Measurements from ENCODE around the gene TNN.

Gene TNN

DNA sequence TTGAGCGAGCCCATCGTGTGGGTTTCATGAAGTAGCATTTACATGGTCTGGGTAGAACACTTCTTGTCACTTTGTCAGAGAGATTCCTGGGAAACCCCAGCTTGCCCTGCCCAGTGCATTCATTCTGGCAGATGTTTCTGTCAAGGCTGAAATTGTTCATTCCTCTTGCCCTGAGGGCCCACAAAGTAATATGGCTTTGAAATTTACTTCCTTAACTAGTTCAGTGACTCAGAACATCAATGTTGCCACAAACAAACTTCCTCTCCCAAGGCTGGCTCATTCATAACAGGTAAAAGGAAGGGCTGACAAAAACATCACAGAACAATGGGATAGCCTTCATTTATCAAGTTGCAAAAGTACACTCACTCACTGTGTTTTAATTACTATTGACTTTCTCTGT is 129.9 kb downstream of the TNN start:
- no peak overlapping the region for H2AFZ ChIP-seq (ENCODE audit: low read length)
- H3K4me2 ChIP-seq (ENCODE audit: low read depth, low read length, poor library complexity, severe bottlenecking): peak overlapping the region; percentile 8
- no peaks in the 10 kb centered on the region for H3K27me3 ChIP-seq (ENCODE audit: insufficient read depth, low read length, poor library complexity, severe bottlenecking)
- peaks cover 44% of the 10 kb centered on the region for H3K4me1 ChIP-seq (ENCODE audit: insufficient read depth, low read length, poor library complexity, severe bottlenecking)
- no peaks in the 10 kb centered on the region for H3K9me2 ChIP-seq (replicated peaks; ENCODE audit: low read depth, low read length)
- no peaks in the 10 kb centered on the region for H3K79me2 ChIP-seq (ENCODE audit: insufficient read depth, low read length)
- no peaks in the 10 kb centered on the region for H3K36me3 ChIP-seq (ENCODE audit: insufficient read depth, low read length)
- no peak overlapping the region for H3K4me3 ChIP-seq (ENCODE audit: low read length, poor library complexity, severe bottlenecking)
- H3F3A ChIP-seq (ENCODE audit: low read depth): no peaks in the 10 kb centered on the region
- no peaks in the 10 kb centered on the region for H4K20me1 ChIP-seq (ENCODE audit: insufficient read depth, low read length, poor library complexity, severe bottlenecking)
- TF ChIP-seq CTCF (conservative IDR thresholded peaks at IDR 0.05; ENCODE audit: low read length) (no peak), EZH2phosphoT487 (IDR thresholded peaks at IDR 0.05; ENCODE audit: borderline replicate concordance) (no peak)
- H3K9ac ChIP-seq (ENCODE audit: low read depth, low read length, poor library complexity, severe bottlenecking): no peak overlapping the region
- H3K9me3 ChIP-seq (ENCODE audit: insufficient read depth, low read depth, low read length): no peaks in the 10 kb centered on the region
